BE2C (cell line): ENCODE results near the gene SLC30A7.

Source experiments
- DNase-seq: peaks from one replicate; pipeline ENCODE4 v3.0.0-alpha.2; 2020
- H3K27me3 ChIP-seq: fragments of 250-450 bp; sonication (Bioruptor Pico); 2 replicates; pipeline ENCODE4 v1.5.1; 2020; ENCODE audit warnings: mild to moderate bottlenecking
- H3K36me3 ChIP-seq: fragments of 250-450 bp; sonication (Bioruptor Pico); 2 replicates; pipeline ENCODE4 v1.5.1; 2020; ENCODE audit warnings: mild to moderate bottlenecking
- H3K4me1 ChIP-seq: fragments of 250-450 bp; sonication (Bioruptor Pico); 2 replicates; pipeline ENCODE4 v1.5.1; 2020
- H3K4me3 ChIP-seq: 2 replicates; pipeline ENCODE4 v1.5.1; 2011; ENCODE audit warnings: low read depth, low read length
- H3K9me3 ChIP-seq: fragments of 250-450 bp; sonication (Bioruptor Pico); 2 replicates; pipeline ENCODE4 v1.5.1; 2020
- CTCF ChIP-seq: IDR thresholded peaks from 2 replicates; pipeline ENCODE4 v1.5.1; 2012; ENCODE audit warnings: mild to moderate bottlenecking, low read depth, low read length

Gene SLC30A7

DNA sequence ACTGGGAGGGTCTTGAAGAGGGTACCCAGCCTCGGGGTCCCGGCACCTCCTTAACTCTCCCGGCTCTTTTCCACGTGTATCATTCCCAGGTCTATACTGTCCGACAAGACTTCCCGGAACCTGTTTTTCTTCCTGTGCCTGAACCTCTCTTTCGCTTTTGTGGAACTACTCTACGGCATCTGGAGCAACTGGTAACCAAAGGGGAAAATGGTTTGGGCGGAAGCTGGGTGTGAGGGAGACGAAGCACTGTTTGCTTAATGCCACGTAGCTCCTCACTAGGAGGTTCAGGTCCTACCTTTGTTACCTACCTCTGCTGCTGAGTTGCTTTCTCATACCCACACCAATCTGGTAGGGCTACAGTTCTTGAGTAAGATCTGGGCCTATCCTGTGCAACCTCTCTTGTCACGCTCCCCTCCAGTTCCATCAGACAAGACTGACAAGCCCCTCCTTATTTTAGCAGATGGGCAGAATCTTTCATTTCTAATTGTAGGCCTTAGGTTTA lies 642 bp downstream of the SLC30A7 start:
- Histone ChIP-seq H3K4me1 (no peaks in the 10 kb centered on the region), H3K9me3 (no peaks in the 10 kb centered on the region), H3K27me3 (no peaks in the 10 kb centered on the region), H3K36me3 (peaks cover 11% of the 10 kb centered on the region), H3K4me3 (peak overlapping the region; percentile 98)
- TF ChIP-seq CTCF = no peak
- DNase-seq = peak; percentile 13

DNA sequence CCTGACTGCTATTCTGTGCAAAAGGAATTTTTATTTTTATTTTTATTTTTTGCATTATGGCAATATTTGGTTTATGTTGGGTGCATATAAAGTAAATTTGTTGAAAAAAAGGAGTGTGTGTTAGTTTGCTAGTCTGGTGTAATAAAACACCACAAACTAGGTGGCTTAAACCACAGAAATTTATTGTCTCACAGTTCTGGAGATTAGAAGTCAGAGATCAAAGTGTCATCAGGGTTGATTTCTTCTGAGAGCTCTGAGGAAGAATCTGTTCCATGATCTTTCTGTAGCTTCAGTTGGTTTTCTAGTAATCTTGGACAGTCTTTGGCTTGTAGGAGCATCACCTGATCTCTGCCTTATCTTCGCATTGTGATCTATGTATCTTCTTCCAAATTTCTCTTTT lies 6.5 kb downstream of the SLC30A7 start:
- no peaks in the 10 kb centered on the region for H3K4me1 ChIP-seq
- no peak overlapping the region for H3K4me3 ChIP-seq
- no peak for TF ChIP-seq CTCF
- H3K27me3 ChIP-seq = no peaks in the 10 kb centered on the region
- no peaks in the 10 kb centered on the region for H3K9me3 ChIP-seq
- peaks cover 27% of the 10 kb centered on the region for H3K36me3 ChIP-seq
- DNase-seq = no peak

DNA sequence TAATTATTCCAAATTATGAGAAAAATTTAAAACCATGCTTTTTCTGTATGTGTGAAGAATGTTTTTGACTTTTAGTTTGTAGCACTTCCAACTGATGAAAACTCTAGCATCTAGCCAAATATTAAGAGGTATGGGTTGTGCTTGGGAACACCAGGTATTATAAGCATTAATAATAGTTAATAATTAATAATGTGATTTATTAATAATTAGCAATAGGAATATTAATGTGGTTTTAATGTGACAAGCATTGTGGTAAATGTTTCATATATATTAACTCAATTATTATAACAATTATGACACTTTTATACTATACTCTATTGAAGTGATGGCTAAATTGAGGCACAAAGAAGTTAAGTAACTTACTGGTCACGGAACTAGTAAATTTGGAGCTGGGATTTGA lies 7.9 kb downstream of the SLC30A7 start:
- TF ChIP-seq CTCF = no peak
- Histone ChIP-seq H3K27me3 (no peaks in the 10 kb centered on the region), H3K36me3 (peaks cover 27% of the 10 kb centered on the region), H3K9me3 (no peaks in the 10 kb centered on the region), H3K4me1 (no peaks in the 10 kb centered on the region), H3K4me3 (no peak overlapping the region)
- DNase-seq = no peak

DNA sequence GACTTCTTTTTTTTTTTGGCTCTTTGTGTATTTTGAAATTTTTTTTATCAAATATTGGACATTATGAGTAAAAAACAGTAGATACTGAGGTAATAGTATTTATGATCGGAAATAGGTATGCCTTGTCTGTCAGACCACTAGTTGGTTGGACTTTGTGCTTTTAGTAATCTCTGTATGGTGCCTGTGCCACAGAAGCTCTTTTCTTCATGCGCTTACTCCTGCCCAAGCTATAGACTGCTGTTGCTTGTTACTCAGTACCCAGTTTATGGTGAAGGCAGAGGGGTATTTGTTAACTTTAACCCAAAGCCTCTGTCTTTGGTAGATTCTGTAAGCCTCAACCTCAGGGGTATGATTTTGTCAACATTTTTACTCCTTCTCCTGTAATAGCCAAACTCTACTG lies 8.6 kb downstream of the SLC30A7 start:
- DNase-seq = no peak
- no peak for TF ChIP-seq CTCF
- Histone ChIP-seq H3K9me3 (no peaks in the 10 kb centered on the region), H3K36me3 (peaks cover 20% of the 10 kb centered on the region), H3K27me3 (no peaks in the 10 kb centered on the region), H3K4me1 (no peaks in the 10 kb centered on the region), H3K4me3 (no peak overlapping the region)

DNA sequence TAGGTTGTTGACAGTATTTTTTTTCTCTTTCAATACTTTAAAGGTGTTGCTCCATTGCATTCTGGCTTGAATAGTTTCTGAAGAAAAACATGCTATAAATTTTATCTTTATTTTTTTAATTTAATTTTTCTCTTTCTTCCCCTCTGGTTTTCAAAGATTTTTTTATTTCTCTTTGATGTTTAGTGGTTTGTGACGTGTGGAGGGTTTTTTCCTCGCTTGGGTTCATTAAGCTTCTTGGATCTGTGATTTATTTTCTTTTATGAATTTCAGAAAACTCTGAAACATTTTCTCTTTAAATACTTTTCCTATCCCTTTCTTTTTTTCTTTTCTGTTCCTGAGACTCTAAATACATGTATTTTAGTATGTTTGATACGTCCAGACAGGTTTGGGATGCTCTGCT lies 9.3 kb downstream of the SLC30A7 start:
- no peak for TF ChIP-seq CTCF
- no peak for DNase-seq

GRCh38 chr1:100907887-100908286 lies 12.0 kb downstream of the SLC30A7 start:
- H3K9me3 ChIP-seq = no peaks in the 10 kb centered on the region
- no peaks in the 10 kb centered on the region for H3K4me1 ChIP-seq
- no peak overlapping the region for H3K4me3 ChIP-seq
- no peak for TF ChIP-seq CTCF
- no peaks in the 10 kb centered on the region for H3K27me3 ChIP-seq
- peaks cover 27% of the 10 kb centered on the region for H3K36me3 ChIP-seq
- no peak for DNase-seq

More for the DNA sequence above, 9.3 kb downstream of the SLC30A7 start:
- Histone ChIP-seq H3K9me3 (no peaks in the 10 kb centered on the region), H3K4me1 (no peaks in the 10 kb centered on the region), H3K4me3 (no peak overlapping the region), H3K27me3 (no peaks in the 10 kb centered on the region), H3K36me3 (peaks cover 20% of the 10 kb centered on the region)
